ENCODE measurements around the gene HYKK.
A peak's percentile ranks its signal among the peaks of the same experiment; 100 is the strongest.
"Not testable (repeated sequence)": the region's sequence is repeated elsewhere in the genome, so short reads cannot be mapped to it uniquely, and the experiment has no call there.

HYKK gene

GRCh38 chr15:78506971-78507830 lies at the start of gene HYKK:
Gene HYKK (plus strand): TSS chr15:78507577. CDS start chr15:78513089, 5,512 bp downstream.
- DNase-seq = peak; percentile 69

GRCh38 chr15:78460737-78461136 lies 46.6 kb upstream of the HYKK start:
- no peak for DNase-seq

GRCh38 chr15:78461171-78461888 lies 46.0 kb upstream of the HYKK start:
- DNase-seq = no peak

GRCh38 chr15:78469031-78469430 lies 38.3 kb upstream of the HYKK start:
- no peak for DNase-seq

- no peak for DNase-seq
Measured at GRCh38 chr15:78477295-78477694, 30.1 kb upstream of the HYKK start.

- no peak for DNase-seq
Measured at GRCh38 chr15:78479650-78480049, 27.7 kb upstream of the HYKK start.

- no peak for DNase-seq
Measured at GRCh38 chr15:78481917-78482316, 25.5 kb upstream of the HYKK start.

GRCh38 chr15:78492872-78493271 lies 14.5 kb upstream of the HYKK start:
- no peak for DNase-seq

- DNase-seq = no peak
Measured at GRCh38 chr15:78501857-78502256, 5.5 kb upstream of the HYKK start.

- no peak for DNase-seq
Measured at GRCh38 chr15:78502641-78503040, 4.7 kb upstream of the HYKK start.

GRCh38 chr15:78507831-78508160 lies 419 bp downstream of the HYKK start:
- no peak for DNase-seq

GRCh38 chr15:78508272-78508671 lies 895 bp downstream of the HYKK start:
- DNase-seq = no peak

- DNase-seq = no peak
Measured at GRCh38 chr15:78509726-78510312, 2.4 kb downstream of the HYKK start.

GRCh38 chr15:78520035-78520434 lies 12.7 kb downstream of the HYKK start:
- DNase-seq = not testable (repeated sequence)

GRCh38 chr15:78524230-78524629 lies 16.9 kb downstream of the HYKK start:
- DNase-seq = no peak

GRCh38 chr15:78527325-78527724 lies 19.9 kb downstream of the HYKK start:
- DNase-seq = no peak

GRCh38 chr15:78533331-78533730 lies 26.0 kb downstream of the HYKK start:
- DNase-seq = no peak

GRCh38 chr15:78536134-78536533 lies 28.8 kb downstream of the HYKK start:
- DNase-seq = no peak

GRCh38 chr15:78537266-78537905 lies 30.0 kb downstream of the HYKK start:
- no peak for DNase-seq

GRCh38 chr15:78538358-78538757 lies 31.0 kb downstream of the HYKK start:
- DNase-seq = no peak

- DNase-seq = not testable (repeated sequence)
Measured at GRCh38 chr15:78539464-78540140, 32.2 kb downstream of the HYKK start.

GRCh38 chr15:78540141-78540870 lies 32.9 kb downstream of the HYKK start, which contains the start of gene PSMA4:
Gene PSMA4 (plus strand): TSS chr15:78540444. CDS start chr15:78541928, 1,484 bp downstream.
- DNase-seq = no peak
